Astrocyte (in vitro differentiated cells and primary cell): ENCODE data around the gene MYO16. TPM values are rescaled to one million over a fixed set of nuclear protein-coding genes. Genes with fewer than 3 reads are reported as not detected.

ENCODE experiments used
- DNase-seq: peaks from one replicate; pipeline ENCODE4 v3.0.0-alpha.2; 2010; ENCODE audit warnings: low read depth
- FAIRE-seq: peaks from 2 replicates; lab custom pipeline; 2011; peaks lifted over from hg19 to GRCh38; lab: Jason Lieb, UNC
- H2AFZ ChIP-seq: 2 replicates; pipeline ENCODE4 v1.6.0; 2012; ENCODE audit warnings: low read depth, low read length, inconsistent platforms
- H3K27ac ChIP-seq: 2 replicates; pipeline ENCODE4 v1.5.1; 2011; ENCODE audit warnings: low read depth, low read length, inconsistent platforms
- H3K27me3 ChIP-seq: 2 replicates; pipeline ENCODE4 v1.6.0; 2011; ENCODE audit warnings: low read length, inconsistent platforms; ENCODE audit not compliant: insufficient read depth
- H3K36me3 ChIP-seq: 2 replicates; pipeline ENCODE4 v1.5.1; 2011; ENCODE audit warnings: low read length, inconsistent platforms; ENCODE audit not compliant: insufficient read depth
- H3K4me1 ChIP-seq: 2 replicates; pipeline ENCODE4 v1.5.1; 2011; ENCODE audit warnings: low read length, inconsistent platforms; ENCODE audit not compliant: insufficient read depth
- H3K4me2 ChIP-seq: 2 replicates; pipeline ENCODE4 v1.6.0; 2012; ENCODE audit warnings: low read length, inconsistent platforms
- H3K4me3 ChIP-seq: 2 replicates; pipeline ENCODE4 v1.5.1; 2011; ENCODE audit warnings: low read depth, mild to moderate bottlenecking, low read length, inconsistent platforms; ENCODE audit not compliant: insufficient read depth
- H3K79me2 ChIP-seq: 2 replicates; pipeline ENCODE4 v1.6.0; 2012; ENCODE audit warnings: mild to moderate bottlenecking, low read length, inconsistent platforms; ENCODE audit not compliant: insufficient read depth
- H3K9ac ChIP-seq: 2 replicates; pipeline ENCODE4 v1.6.0; 2012; ENCODE audit warnings: mild to moderate bottlenecking, low read length, inconsistent platforms
- H3K9me3 ChIP-seq: 2 replicates; pipeline ENCODE4 v1.5.1; 2012; ENCODE audit warnings: low read depth, mild to moderate bottlenecking, low read length, inconsistent platforms; ENCODE audit not compliant: insufficient read depth
- H4K20me1 ChIP-seq: 2 replicates; pipeline ENCODE4 v1.6.0; 2012; ENCODE audit warnings: low read length, inconsistent platforms; ENCODE audit not compliant: insufficient read depth
- H3K27ac Mint-ChIP-seq: one replicate; pipeline ENCODE4 v1.8.0; 2021; ENCODE audit warnings: mild to moderate bottlenecking, mixed read lengths; ENCODE audit not compliant: unreplicated experiment
- H3K27me3 Mint-ChIP-seq: one replicate; pipeline ENCODE4 v1.8.0; 2021; ENCODE audit warnings: low read depth, mixed read lengths; ENCODE audit not compliant: unreplicated experiment
- H3K36me3 Mint-ChIP-seq: one replicate; pipeline ENCODE4 v1.8.0; 2021; ENCODE audit warnings: low read depth, mixed read lengths; ENCODE audit not compliant: unreplicated experiment
- H3K4me1 Mint-ChIP-seq: one replicate; pipeline ENCODE4 v1.8.0; 2021; ENCODE audit warnings: low read depth, mixed read lengths; ENCODE audit not compliant: unreplicated experiment
- H3K4me3 Mint-ChIP-seq: one replicate; pipeline ENCODE4 v1.8.0; 2021; ENCODE audit warnings: mild to moderate bottlenecking, moderate library complexity, mixed read lengths; ENCODE audit not compliant: unreplicated experiment
- H3K9me3 Mint-ChIP-seq: one replicate; pipeline ENCODE4 v1.8.0; 2021; ENCODE audit warnings: mild to moderate bottlenecking, mixed read lengths; ENCODE audit not compliant: unreplicated experiment
- EZH2 ChIP-seq: IDR thresholded peaks from 2 replicates; pipeline ENCODE4 v1.6.1; 2012; ENCODE audit warnings: mild to moderate bottlenecking, low read length, inconsistent platforms; ENCODE audit not compliant: insufficient read depth
- total RNA-seq: library from RNA; stranded (reverse); gene quantifications from 2 replicates; pipeline ENCODE4 v1.2.1, GENCODE V29; 2021
- TF ChIP-seq, protein P1 (sequence below): IDR thresholded peaks from 2 replicates; pipeline ENCODE4 v1.5.1; 2011; ENCODE audit warnings: low read depth, mild to moderate bottlenecking, inconsistent platforms, low read length, moderate library complexity; ENCODE audit not compliant: insufficient read depth

MYO16 gene
- total RNA-seq, 1 donor from 2014 or later = 0.14 TPM

DNA sequence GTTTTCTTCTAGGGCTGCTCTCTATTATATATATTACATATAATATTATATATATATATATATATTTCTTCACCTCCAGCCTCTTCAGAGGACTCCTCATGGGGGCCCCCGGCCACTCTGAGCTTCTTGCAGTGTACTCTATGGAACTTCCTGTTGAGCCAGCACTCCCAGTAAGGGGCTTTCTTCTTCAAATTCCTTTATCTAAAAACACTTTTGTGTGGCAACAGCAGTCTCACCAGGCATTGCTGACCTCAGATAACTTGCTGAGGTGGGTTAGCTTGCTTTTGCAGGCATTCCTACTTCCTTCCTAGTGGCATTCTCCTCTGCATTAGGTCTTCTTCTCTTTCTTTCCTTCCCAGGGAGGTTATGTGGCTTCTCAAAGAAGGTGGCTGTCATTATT is 381.5 kb downstream of the MYO16 start:
- H2AFZ ChIP-seq = no peak overlapping the region

DNA sequence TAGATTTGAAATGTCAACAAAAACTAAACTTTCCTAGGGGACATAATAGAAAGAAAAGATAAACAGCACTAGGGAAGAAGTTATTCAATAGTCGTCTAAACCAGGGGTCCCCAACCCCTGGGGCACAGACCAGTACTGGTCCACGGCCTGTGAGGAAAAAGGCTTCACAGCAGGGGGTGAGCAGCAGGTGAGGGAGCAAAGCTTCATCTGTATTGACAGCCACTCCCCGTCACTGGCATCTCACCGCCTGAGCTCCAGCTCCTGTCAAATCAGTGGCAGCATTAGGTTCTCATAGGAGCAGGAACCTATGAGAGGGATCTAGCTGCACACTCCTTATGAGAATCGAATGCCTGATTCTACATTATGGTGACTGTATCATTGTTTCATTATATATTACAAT is 382.7 kb downstream of the MYO16 start:
- Mint-ChIP-seq H3K4me3 (no peak overlapping the region), H3K36me3 (no peaks in the 10 kb centered on the region), H3K9me3 (peaks cover 6% of the 10 kb centered on the region), H3K4me1 (peaks cover 12% of the 10 kb centered on the region), H3K27ac (no peak overlapping the region), H3K27me3 (no peaks in the 10 kb centered on the region)
- Histone ChIP-seq H3K79me2 (no peaks in the 10 kb centered on the region), H3K9ac (no peak overlapping the region), H3K27ac (no peak overlapping the region), H3K4me2 (no peak overlapping the region), H2AFZ (no peak overlapping the region), H3K9me3 (no peaks in the 10 kb centered on the region), H4K20me1 (no peaks in the 10 kb centered on the region), H3K4me1 (no peaks in the 10 kb centered on the region), H3K4me3 (no peak overlapping the region), H3K27me3 (no peaks in the 10 kb centered on the region), H3K36me3 (no peaks in the 10 kb centered on the region)
- no peak for DNase-seq
- FAIRE-seq = no peak
- TF ChIP-seq EZH2 = no peak
- TF ChIP-seq, protein P1, sequence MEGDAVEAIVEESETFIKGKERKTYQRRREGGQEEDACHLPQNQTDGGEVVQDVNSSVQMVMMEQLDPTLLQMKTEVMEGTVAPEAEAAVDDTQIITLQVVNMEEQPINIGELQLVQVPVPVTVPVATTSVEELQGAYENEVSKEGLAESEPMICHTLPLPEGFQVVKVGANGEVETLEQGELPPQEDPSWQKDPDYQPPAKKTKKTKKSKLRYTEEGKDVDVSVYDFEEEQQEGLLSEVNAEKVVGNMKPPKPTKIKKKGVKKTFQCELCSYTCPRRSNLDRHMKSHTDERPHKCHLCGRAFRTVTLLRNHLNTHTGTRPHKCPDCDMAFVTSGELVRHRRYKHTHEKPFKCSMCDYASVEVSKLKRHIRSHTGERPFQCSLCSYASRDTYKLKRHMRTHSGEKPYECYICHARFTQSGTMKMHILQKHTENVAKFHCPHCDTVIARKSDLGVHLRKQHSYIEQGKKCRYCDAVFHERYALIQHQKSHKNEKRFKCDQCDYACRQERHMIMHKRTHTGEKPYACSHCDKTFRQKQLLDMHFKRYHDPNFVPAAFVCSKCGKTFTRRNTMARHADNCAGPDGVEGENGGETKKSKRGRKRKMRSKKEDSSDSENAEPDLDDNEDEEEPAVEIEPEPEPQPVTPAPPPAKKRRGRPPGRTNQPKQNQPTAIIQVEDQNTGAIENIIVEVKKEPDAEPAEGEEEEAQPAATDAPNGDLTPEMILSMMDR = no peak

More for the DNA sequence above, 381.5 kb downstream of the MYO16 start:
- H3K36me3 Mint-ChIP-seq = no peaks in the 10 kb centered on the region
- peak overlapping the region; percentile 48 for H3K27ac Mint-ChIP-seq
- no peak overlapping the region for H3K4me3 Mint-ChIP-seq
- Histone ChIP-seq H4K20me1 (no peaks in the 10 kb centered on the region), H3K4me2 (no peak overlapping the region), H3K4me3 (no peak overlapping the region), H3K27me3 (no peaks in the 10 kb centered on the region), H3K4me1 (no peaks in the 10 kb centered on the region), H3K9ac (no peak overlapping the region), H3K9me3 (no peaks in the 10 kb centered on the region), H3K36me3 (no peaks in the 10 kb centered on the region), H3K79me2 (no peaks in the 10 kb centered on the region), H3K27ac (no peak overlapping the region)
- FAIRE-seq = no peak
- TF ChIP-seq EZH2 = no peak
- TF ChIP-seq, protein P1 = no peak
- H3K27me3 Mint-ChIP-seq = no peaks in the 10 kb centered on the region
- H3K4me1 Mint-ChIP-seq = peaks cover 12% of the 10 kb centered on the region
- H3K9me3 Mint-ChIP-seq = no peaks in the 10 kb centered on the region
- DNase-seq = no peak

DNA sequence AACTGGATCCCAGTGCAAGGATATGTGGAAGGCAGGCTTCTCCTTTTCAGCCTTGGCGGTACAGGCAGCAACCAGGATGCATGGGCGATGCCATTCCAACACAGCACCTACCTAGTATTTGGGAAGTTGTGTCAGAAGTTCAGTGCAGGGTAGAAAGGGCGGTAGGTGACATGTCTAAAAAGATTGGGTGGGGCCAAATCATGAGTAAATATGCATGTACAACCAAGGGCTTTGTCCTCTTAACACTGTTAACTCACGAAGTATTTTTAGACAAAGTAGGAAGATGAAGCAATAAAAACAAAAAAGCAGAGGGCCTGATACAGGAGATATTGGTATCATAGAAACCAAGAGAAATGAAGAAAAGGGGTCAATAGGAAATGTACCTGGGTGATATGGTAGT is 392.1 kb downstream of the MYO16 start:
- Mint-ChIP-seq H3K27ac (no peak overlapping the region), H3K4me3 (no peak overlapping the region), H3K27me3 (no peaks in the 10 kb centered on the region), H3K36me3 (no peaks in the 10 kb centered on the region), H3K9me3 (peaks cover 7% of the 10 kb centered on the region), H3K4me1 (no peaks in the 10 kb centered on the region)
- H3K27ac ChIP-seq = no peak overlapping the region
- DNase-seq = no peak
- H3K36me3 ChIP-seq = no peaks in the 10 kb centered on the region
- no peak overlapping the region for H3K4me3 ChIP-seq
- H3K9me3 ChIP-seq = no peaks in the 10 kb centered on the region
- no peak for FAIRE-seq
- no peaks in the 10 kb centered on the region for H3K27me3 ChIP-seq
- TF ChIP-seq, protein P1 = no peak
- TF ChIP-seq EZH2 = no peak
- no peaks in the 10 kb centered on the region for H3K4me1 ChIP-seq
- H4K20me1 ChIP-seq = no peaks in the 10 kb centered on the region
- H3K4me2 ChIP-seq = no peak overlapping the region
- H2AFZ ChIP-seq = no peak overlapping the region
- no peak overlapping the region for H3K9ac ChIP-seq
- no peaks in the 10 kb centered on the region for H3K79me2 ChIP-seq
